GM18907 (cell line): ENCODE data around the gene MVK.

Experiments
- ATAC-seq: cut with Tn5 transposase; IDR thresholded peaks from one replicate; pipeline ENCODE4 v1.9.1; 2021; ENCODE audit warnings: mild to moderate bottlenecking, moderate library complexity; ENCODE audit not compliant: unreplicated experiment

Gene MVK

DNA sequence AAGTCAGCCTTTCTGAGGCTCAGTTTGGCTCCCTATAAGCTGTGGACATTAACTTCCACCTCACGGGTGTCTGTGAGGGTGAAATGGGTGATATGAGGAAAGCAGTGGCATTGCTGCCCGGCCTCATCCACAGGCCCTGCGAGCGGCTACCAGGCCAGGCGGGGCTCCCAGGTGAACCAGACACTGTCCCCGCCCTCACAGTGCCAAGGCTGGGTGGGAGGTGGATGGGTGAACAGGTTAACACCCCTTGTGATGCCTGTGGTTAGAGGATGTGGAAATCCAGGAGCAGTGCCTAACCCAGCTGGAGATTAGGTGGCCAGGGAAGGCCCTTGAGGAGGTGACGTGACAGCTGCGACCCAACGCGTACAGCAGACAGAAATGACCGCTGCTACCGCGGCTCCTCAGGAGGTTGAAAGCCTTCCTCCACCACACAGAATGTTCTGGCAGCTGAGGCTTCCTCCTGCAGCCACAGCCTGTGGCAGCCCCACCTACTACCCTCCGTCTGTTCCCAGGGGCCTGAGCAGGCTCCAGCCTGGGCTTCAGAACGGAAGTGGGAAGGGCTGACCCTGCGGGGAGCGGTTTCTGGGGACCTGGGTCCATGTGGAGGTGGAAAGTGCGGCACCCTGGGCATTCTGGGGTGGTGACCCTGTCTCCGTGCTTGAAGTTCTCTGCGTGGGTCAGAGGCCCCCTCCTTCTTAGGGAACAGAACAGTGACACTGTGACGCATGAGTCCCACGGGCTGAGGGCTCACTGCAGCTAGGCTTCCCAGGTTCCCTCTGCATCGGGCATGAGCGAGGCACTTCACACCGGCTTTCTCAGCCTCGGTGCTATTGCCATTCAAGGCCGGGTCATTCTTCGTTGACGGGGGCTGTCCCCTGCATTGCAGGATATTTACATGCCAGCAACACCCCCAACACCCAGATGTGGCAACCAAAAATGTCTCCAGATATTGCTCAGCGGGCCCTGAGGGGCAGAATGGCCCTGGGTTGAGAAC lies 10.0 kb upstream of the MVK start:
- no peak for ATAC-seq

DNA sequence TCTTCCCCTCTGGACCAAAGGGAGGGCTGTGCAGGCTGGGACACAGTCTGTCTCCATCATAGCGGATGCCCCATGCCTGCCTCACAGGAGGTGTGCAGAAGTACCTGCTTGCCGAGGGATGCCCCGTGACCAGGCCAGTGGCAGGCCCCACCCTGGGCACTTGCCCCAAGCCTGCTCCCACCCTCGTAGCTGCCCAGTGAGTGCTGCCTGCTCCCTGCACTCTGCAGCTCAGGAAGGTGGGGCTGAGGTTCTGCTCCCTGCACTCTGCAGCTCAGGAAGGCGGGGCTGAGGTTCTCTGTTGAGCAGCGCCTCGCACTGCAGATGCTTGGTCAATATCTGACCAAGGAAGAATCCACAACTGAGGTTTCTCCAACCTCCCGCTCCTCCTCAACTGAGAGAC lies 7.2 kb upstream of the MVK start:
- ATAC-seq = no peak

DNA sequence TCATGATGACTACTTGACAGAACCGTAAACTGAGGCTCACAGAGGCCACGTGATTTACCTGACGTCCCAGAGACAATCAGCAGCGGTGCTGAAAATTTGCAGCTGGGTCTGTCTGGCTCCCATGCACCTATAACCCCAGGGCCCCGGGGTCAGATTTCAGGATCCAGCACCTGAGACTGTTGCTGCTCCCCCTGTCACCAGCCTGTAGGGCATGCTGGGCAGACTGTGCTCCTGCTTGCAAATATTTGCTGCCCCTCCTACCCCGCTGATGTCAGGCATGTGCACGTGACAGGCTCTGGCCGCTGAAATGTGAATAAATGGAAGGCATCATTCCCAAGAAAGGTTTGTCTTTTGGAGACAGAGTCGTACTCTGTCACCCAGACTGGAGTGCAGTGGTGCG lies 6.3 kb upstream of the MVK start:
- no peak for ATAC-seq

DNA sequence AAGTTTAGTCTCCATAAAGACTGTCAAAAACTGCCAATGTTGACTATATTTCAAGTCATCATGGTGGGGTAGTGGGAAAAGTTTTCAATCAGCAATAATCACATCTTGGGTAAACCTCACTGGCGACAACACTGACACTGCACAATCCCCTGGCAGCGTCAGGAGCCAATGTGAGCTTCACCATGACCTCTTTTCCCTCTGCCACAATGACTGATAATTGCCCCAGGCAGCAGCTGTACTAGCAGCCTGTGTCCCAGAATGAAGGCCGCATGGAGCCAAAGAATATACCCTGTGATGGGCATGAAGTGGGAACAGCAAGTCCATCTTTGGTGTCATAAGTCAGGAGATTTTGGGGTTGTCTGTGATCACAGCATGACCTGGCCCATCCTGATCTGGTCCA lies 5.6 kb upstream of the MVK start:
- ATAC-seq = no peak

DNA sequence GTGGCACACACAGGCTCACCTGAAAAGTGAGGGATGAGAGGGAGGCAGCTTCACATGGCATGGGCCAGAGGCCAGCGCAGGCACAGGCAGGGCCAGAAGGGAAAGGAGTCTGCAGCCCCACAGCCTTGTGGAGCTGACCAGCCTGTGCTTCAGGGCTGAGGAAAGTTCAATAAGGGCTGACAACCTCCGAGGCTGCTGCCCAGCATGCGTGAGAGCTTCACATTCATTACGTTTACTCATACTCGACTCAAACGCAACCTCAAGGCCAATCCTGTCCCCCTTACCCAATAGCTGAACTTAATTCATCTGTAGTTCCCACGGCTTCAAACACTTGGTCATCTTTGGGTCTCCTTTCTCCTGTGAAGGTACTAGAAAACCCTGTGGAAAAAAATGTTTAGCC lies 5.1 kb upstream of the MVK start:
- no peak for ATAC-seq

DNA sequence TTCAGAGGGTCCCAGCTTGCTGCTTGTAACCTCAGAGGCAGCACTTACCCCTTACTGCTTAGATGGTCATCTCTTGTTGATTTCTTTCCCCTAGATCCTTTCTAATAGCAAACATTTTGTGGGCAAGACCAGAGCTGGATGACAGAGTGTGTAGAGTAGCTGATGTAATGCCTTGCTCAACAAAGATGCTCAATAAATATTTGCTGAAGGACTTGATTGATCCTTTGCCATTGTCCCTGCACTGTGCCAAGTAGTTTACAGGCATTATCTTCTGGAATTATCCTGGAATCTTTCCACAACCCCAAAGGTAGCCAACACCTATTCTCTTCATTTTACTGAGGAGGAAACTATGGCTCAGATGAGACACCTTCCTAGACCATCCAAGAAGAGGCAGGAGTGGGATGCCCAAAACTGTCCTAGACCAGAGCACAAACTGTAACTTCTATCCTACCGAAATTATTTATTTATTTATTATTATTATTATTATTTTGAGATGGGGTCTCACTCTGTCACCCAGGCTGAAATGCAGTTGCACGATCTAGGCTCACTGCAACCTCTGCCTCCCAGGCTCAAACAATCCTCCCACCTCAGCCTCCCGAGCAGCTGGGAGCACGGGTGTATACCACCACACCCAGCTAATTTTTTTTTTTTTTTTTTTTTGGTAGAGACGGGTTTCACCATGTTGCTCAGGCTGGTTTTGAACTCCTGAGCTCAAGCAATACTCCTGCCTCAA lies 1.7 kb upstream of the MVK start:
- ATAC-seq = no peak

DNA sequence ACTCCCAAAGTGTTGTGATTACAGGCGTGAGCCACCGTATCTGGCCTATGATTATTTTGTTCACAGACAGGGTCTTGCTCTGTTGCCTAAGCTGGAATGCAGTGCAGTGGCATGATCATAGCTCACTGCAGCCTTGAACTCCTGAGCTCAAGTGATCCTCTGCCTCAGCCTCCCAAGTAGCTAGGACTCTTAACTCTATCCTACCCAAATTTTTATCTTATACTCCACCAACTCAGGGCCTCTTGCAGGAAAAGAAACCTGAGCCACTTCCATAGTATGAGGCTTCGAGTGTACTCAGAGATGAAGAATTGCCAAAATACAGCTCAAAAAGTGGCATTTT lies 1.1 kb upstream of the MVK start:
- ATAC-seq = no peak

DNA sequence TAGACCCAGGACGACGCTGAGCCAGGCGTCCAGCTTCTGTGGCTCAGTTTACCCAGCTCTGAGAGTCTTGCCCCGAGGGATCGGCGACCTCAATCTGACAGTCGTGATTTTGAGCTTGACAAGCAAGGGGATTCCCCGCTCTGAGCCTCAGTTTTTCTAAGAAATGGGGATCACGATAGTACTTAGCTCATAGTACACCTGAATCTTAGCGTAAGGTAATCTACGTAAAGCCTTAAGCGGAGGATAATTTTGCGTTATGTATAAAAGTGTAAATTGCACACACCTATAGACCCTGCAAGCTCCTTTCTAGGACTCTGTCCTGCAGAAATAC lies 285 bp downstream of the MVK start:
- ATAC-seq = no peak

DNA sequence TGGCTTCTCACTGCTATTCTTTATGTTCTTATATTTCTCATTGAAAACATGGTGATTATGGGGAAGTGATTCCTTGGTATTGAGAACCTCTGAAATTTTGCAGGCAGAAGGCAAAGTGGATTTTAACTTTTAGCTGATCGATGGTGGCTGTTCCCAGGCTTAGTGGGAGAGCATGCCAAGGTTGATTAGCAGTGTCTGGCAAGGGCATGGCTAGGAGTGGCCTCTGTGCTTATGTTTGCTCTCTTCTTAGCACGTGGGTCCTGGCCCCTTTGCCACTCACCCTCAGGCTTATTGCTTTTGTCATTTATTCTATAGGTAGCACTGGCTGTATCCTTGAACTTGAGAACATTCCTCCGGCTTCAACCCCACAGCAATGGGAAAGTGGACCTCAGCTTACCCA lies 2.1 kb downstream of the MVK start:
- no peak for ATAC-seq

DNA sequence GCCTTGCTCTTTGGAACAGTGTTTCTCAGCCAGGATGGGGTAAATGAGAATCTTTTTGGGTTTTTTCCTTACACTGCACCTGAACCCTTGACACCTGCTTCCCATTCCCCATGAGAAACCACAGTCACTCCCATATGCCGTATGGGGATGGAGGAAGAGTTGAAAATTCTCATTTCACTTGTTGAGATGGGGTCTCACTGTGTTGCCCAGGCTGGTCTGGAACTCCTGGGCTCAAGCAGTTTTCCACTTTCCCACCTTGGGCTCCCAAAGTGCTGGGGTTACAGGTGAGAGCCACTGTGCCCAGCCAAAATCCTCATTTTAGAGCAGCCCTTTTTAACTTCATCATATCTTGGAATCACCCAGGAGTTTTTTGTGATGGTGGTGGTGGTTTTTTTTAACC lies 3.7 kb downstream of the MVK start:
- no peak for ATAC-seq

DNA sequence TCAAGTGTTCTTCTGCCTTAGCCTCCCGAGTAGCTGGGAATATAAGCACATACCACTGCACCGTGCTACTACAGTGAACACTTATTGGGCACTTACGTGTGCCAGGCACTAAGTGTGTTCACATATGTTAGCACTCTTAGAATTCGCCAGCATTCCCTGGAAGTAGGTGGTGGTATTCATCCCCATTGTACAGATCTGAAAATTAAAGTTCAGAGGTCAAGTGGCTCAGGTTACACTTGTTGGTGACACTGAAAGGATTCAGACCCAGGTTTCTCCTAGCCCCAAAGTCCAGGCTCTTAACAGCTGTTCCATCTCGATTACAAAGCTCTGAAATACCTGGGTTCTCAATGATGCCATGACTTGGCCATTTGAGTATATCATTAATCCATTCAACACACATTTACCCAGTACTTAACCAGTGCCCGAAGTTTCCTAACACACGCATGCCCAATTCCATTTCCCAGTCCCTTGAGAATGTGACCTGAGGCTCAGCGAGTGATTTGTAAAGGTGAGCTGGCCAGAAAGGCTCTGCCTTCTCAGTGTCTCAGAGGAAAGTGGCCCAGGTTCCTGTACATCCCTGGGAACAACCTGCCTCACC lies 4.8 kb downstream of the MVK start:
- ATAC-seq = no peak

DNA sequence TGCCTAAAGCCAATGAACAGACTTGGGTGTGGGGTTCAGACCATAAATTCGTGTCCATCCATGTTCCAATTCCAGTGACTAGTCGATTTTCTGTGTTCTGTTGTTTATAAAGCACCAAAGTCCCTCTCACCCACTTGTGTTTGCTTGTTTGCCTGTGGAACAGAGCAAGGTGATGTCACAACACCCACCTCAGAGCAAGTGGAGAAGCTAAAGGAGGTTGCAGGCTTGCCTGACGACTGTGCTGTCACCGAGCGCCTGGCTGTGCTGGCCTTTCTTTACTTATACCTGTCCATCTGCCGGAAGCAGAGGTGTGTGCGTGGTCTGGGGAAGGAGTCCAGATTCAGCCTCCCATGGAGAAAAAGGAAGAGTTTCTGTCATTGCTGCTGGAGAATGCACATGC lies 6.0 kb downstream of the MVK start:
- no peak for ATAC-seq

DNA sequence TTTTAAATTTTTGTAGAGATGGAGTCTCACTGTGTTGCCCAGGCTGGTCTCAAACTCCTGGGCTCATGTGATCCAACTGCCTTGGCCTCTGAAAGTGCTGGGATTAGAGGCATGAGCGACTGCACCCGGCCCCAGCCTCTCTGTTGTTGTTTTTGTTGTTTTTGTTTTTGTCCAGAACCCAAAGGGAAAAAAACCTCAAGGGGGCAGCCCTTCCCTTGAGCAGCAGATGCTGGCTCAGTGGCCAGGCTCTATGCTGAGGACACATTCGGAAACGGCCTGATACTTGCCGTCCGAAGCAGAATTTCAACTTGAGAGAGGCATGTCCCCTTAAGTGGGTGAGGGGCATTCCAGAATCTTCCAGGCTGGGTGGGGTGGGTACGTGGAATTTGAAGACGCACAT lies 6.7 kb downstream of the MVK start:
- no peak for ATAC-seq

DNA sequence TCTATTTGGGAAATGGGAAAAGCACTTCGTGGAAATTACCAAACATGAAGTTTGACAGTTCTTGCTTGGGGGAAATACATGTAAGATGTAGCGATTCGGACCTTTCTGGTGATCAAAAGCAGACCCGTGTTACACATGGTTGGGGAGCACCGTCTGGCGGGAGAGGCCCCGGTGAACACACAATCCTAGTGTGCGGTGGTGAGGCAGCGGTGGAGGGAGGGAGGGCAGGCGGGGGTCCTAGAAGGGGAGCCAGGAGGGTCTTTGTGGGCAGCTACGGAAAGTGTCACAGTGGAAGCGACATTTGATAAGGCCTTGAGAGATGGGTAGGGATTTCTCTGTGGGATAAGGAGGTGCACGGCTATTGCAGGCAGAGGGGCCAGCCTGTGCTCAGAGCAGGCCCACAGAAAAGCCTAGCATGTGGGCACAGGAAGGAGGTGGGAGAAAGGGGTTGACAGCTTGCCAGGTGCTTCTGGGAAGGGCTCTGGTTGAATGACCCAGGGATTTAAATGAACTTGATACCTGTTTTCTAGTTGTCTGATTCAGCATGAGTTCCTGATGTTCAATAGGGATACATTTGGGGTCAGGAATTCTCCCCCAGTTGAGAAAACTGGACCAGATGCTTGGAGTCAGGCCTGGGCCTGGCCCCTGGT lies 7.2 kb downstream of the MVK start:
- no peak for ATAC-seq

DNA sequence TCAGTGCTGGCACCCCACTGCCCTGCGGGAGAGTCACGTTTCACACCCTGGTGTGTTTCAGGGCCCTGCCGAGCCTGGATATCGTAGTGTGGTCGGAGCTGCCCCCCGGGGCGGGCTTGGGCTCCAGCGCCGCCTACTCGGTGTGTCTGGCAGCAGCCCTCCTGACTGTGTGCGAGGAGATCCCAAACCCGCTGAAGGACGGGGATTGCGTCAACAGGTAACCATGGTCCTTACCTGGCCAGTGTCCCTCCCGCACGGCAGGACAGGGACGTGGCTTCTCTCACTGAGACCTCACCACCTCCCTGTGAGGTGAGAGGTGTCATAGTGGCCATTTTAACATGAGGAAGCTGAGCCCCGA lies 7.7 kb downstream of the MVK start:
- no peak for ATAC-seq

DNA sequence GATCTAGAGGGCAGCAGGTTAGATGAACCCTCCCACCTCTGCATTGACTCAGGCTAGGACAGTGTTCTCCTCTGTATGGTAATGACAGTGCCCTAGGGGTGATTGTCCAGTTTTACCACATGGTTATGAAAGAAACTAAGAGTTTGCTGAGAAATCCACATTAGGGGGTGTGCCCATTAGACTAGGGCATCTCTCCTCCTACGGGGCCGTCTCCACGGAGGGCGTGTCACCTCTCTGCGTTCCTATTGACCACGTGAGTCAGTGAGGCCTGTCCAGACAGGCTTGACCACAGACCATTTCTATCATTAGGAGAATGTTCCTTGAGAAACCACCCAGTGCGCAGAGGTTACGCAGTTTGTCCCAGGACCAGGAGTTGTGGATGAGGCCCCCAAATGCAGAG lies 8.3 kb downstream of the MVK start:
- ATAC-seq = no peak

DNA sequence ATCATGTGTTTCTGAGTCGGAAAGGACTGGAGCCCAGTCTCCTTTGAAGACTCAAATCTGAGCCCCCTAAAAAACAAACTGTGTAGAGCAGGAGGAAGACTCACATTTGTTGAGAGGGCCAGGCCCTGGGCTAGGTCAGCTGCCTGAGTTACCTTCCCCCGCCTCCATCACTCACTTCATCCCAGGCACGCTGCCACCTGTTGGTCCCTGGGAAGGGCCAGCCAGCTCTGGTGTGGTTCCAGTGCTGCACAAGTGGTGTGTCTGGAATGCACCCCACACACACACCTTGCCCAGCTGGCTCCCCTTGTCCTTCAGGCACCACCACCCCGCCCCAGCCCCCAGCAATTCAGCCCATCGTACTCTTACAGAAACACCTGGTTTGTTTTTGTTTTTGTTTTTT lies 9.0 kb downstream of the MVK start:
- ATAC-seq = no peak

DNA sequence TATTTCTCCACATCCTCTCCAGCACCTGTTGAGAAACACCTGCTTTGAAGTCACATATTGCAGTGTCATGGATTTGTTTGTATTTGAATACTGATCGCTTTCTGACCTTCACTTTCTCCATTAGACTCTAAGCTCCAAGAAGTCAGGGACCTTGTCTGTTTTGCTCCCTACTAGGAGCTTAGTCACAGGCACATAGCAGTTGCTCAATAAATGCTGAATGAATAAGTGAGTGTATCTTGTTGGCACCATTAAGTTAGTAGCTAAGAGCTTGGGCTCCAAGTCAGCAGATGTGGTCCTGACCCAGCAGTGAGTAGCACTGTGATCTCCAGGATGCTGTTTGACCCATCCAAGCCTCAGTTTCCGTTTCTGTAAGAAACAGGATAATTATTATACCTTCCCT lies 10.1 kb downstream of the MVK start:
- no peak for ATAC-seq

DNA sequence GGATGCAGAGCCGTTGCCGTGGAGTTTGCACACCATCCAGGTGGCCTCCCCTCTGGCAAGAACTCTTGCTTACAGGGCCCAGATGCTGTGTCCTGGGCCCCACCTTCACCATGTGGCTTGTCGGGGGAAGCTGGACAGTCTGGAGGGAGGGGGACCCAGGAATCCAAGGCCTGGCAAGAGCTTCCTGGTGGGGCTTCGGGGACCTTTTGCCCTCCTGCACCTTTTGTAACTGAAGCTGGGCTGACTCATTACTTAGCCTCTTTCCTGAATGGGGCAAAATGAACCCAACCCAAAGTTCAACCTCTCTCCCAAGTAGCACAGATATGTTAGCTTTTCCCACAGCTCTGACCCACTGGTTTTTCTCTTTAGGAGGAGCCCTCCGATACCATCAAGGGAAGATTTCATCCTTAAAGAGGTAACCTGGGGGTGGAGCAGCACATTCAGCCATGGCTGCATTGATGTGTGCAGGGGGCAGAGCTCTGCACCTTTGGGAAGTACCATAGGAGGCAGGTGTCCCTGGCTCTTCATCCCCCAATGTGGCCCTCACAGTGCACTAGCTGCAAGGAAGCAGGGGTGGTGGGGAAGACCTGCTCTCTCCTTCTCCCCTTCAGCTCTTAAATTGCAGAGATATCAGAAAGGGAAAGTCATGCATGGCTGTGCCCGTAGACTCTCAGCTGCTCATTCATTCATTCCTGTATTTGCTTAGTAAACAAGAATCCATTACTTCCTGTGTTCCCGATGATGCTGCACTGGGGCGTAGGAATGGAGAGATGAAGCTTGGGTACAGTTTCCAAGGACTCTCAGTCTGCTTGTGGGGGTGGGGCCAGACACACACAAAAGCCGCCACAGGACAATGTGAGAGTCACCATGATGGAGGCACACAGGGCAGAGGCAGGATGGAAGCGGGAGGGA lies 13.0 kb downstream of the MVK start:
- ATAC-seq = no peak

DNA sequence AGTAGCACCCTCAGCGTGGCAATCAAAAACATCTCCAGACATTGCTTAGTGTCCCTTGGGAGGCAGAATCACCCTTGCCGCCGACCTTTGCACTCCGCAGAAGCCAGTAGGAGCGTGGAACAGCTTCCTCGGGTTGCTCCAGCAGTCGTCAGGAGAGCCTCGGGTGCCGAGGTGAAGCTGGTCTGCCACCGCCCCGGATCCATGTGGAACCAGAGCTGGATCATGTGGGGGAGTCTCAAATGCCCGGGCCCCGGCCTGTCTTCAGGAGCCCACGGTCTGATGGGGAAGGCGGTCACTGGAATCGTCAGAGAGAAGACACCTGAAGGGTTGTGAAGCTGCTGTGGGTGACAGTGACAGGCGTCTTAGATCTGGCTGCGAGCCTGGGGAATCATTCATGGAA lies 14.3 kb downstream of the MVK start:
- no peak for ATAC-seq
